Fibroblast of villous mesenchyme (primary cell): ENCODE measurements around the gene NFYA. TPM values are rescaled to one million over a fixed set of nuclear protein-coding genes. Genes with fewer than 3 reads are reported as not detected.

Experiments
- DNase-seq: peaks from one replicate; pipeline ENCODE4 v3.0.0-alpha.2; 2010; ENCODE audit warnings: low read depth
- H3K4me3 ChIP-seq: 2 replicates; pipeline ENCODE4 v1.5.1; 2011; ENCODE audit warnings: low read depth, mild to moderate bottlenecking, low read length
- total RNA-seq: library from RNA; depleted of rRNA; stranded (reverse); fragments of >200 nt; gene quantifications from 2 replicates; pipeline ENCODE4 v1.2.3, GENCODE V29; 2012
- TF ChIP-seq, protein P1 (sequence below): IDR thresholded peaks from 2 replicates; pipeline ENCODE4 v1.5.1; 2012; ENCODE audit warnings: low read depth, mild to moderate bottlenecking, low read length; ENCODE audit not compliant: insufficient read depth

Gene NFYA
- total RNA-seq, 1 donor: 10.4 TPM

DNA sequence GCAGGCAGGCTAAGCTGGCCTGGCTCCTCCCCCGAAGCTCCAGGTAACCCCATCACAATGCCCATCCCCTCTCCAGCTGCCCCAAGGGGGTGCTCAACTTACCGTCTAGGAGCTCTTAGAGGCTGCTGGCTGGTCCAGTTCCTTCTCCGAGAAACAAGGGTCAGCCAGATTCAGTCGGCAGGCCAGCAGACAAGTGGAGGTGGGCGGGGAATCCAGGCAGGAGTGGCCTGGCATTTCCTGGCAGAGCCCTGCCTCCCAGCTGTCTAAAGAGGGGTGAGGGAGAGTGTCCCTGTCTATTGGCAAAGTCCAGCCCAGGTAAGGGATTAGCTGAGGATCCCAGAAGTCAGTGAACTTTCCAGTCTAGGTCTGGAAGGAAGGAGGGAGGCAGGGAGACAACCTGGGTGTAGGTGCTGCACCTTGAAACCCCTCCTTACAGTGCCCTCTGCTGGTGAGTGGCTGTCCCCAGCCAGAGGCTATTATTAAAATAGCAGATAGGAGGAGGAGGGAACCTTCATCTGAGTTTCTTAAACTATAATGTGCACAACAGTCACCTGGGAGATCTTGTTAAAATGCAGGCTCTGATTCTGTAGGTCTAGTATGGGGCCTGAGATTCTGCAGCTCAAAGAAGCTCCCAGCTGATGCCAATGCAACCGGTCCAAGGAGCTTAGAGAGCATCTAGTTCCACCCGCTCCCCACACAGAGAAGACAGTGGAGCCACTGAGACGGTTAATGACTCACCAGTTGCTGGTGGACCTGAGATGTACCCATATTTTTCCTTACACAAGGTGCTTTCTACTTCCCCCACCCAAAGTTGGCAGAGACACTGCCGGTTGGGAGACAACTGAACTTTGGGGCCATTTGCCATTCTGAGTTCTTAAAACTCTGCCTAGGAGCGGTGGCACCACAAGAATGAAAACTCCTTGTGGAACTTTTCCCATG, 33.4 kb upstream of the NFYA start, which contains the start of gene UNC5CL:
Gene UNC5CL, minus strand, starts transcription at position 162 of the 939 bp plus-strand sequence. CDS start 4,147 bp downstream, outside the sequence.
- peak; percentile 29 for DNase-seq

DNA sequence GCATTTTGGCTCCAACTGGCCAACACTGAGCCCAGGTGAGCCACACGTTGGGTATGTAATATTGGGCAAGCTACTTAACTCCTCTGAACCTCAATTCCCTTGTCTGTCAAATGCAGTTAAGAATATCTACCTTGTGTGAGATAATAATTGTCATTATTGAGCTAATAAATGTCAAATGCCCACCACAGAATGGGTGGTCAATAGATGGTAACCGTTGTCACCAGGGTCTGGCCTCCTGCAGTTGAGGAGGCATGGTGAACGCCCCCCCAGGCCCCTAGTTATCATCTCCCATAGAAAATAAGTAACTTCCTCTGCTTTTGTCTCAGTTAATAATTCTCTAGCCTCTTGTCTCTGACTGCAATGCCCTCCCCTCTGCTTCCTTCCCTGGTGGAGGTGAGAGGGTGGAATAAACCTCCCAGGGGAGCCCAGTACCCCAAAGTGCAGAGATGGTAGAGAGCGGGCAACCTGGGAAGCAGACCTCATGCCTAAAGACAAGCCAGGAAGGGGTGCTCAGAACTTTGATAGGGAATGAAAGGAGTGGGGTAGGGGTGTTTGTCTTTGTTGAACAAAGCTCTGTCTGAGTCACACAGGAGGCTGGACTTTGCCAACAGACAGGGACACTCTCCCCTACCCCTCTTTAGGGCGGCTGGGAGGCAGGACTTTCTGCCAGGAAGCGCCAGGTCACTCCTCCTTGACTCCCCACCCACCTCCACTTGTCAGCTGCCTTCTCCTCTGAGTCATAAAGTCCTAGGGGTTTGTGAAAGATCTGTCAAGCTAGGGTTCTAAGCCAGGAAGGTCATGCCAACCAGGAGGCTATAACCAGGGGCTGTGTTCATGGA, 32.5 kb upstream of the NFYA start:
- H3K4me3 ChIP-seq: no peak overlapping the region
- TF ChIP-seq, protein P1, sequence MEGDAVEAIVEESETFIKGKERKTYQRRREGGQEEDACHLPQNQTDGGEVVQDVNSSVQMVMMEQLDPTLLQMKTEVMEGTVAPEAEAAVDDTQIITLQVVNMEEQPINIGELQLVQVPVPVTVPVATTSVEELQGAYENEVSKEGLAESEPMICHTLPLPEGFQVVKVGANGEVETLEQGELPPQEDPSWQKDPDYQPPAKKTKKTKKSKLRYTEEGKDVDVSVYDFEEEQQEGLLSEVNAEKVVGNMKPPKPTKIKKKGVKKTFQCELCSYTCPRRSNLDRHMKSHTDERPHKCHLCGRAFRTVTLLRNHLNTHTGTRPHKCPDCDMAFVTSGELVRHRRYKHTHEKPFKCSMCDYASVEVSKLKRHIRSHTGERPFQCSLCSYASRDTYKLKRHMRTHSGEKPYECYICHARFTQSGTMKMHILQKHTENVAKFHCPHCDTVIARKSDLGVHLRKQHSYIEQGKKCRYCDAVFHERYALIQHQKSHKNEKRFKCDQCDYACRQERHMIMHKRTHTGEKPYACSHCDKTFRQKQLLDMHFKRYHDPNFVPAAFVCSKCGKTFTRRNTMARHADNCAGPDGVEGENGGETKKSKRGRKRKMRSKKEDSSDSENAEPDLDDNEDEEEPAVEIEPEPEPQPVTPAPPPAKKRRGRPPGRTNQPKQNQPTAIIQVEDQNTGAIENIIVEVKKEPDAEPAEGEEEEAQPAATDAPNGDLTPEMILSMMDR: no peak
- no peak for DNase-seq

More for the DNA sequence above, 33.4 kb upstream of the NFYA start, which contains the start of gene UNC5CL:
- TF ChIP-seq, protein P1: peak; percentile 77
- H3K4me3 ChIP-seq: no peak within 1 kb of the TSS

DNA sequence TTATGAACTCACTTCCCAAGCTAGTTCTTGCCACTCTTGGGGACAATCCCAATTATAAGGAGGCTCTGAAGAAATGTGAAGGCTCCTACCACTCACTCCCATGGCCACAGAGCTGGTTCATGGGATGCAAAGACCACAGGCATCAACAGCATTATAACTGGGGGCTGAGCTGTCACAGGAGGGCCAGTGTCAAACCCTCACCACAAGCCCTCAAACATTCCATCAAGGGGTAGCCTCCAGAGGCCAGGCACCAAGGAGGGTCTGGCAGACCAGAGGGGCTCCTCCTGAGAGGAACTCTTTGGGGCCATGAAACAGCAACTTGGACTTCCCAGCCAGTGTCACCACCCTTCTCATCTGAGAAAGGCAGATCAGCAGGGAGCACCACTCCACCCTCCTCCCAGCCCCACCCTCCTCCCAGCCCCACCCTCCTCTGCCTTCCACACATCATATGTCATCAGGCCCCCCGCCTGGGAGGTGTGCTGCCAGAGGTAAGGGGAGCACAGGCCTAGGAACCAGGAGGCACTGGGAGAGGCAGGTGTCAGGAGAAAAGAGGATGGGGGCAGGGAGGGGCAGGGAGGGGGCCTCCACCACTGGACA, 31.7 kb upstream of the NFYA start:
- TF ChIP-seq, protein P1: no peak
- no peak overlapping the region for H3K4me3 ChIP-seq
- no peak for DNase-seq

DNA sequence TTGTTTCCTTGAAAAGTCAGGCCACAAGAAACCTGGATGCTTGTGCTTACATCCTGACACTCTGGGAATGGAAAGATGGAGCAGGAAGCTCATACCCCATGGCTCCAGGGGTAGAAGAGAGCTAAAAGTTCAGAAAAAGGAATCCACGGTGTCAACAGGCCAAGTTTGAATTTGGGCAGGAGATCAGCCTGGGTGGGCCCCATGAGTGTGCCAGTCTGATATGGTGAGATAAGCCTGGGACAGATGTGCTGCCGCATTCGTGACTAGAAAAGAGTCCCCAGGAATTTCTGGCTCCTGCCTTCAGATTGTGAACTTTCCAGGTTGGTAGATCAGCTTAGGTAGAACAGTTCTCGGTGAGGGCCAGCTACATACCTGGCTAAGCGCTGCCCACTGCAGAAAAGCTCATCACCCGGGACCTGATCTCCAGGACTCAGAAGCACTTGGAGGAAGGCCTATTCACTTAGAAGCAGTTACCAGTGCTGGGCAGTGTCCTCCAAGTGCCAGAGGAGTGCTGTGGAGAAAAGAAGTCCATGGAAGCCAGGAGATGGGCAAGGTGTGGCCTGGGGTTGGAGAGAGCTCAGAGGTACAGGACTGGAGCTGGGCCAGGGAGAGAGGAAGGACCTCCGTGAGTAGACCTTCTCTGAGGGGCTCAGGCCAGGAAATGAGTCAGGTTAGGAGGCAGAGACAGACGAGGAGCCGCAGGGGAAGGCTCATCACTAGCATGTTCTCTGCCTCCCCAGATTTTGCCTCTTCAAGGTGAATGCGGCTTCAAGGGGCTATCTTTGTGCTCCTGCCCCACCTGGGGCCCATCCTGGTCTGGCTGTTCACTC, 30.3 kb upstream of the NFYA start, which contains the start of gene TSPO2:
Gene TSPO2, plus strand, starts transcription at position 242 of the 830 bp plus-strand sequence. Its CDS starts 519 bp downstream, at position 761.
- TF ChIP-seq, protein P1: no peak
- H3K4me3 ChIP-seq: no peak within 1 kb of the TSS
- DNase-seq: no peak

DNA sequence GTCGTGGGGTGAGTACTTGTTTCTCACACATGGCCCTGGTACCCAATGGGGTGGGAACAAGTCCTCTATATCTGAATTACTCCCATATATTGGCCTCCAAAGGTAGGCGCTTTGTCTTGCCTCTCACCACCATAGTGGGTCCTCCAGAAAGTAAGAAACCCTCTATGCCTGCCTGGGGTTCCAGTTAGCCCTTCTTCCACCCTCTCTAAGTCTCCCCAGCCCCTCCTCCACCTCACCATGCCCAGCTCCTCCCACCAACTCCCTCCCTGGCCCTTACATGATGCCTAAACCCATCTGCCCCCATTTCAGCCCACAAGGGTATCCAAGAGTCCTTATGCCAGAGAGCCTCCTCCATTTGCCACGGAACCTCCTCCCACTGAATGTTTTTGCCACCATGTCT, 29.6 kb upstream of the NFYA start:
- DNase-seq: no peak
- TF ChIP-seq, protein P1: no peak
- no peak overlapping the region for H3K4me3 ChIP-seq
